HFF-Myc (cell line): ENCODE results near the gene GBP4.
"Not testable (repeated sequence)": the region's sequence is repeated elsewhere in the genome, so short reads cannot be mapped to it uniquely, and the experiment has no call there.

ENCODE experiments used
- DNase-seq: peaks from one replicate; pipeline ENCODE4 v3.0.0-alpha.2; 2011; ENCODE audit warnings: low read depth; ENCODE audit errors: extremely low read depth
- H3K4me3 ChIP-seq: replicated peaks from 2 replicates; pipeline ENCODE4 v1.5.1; 2011; ENCODE audit warnings: low read depth, mild to moderate bottlenecking, control low read depth, low read length
- CTCF ChIP-seq: IDR thresholded peaks from 2 replicates; pipeline ENCODE4 v1.5.1; 2012; ENCODE audit warnings: mild to moderate bottlenecking, low read depth, low read length, control low read depth; ENCODE audit errors: missing control alignments

GBP4 gene

DNA sequence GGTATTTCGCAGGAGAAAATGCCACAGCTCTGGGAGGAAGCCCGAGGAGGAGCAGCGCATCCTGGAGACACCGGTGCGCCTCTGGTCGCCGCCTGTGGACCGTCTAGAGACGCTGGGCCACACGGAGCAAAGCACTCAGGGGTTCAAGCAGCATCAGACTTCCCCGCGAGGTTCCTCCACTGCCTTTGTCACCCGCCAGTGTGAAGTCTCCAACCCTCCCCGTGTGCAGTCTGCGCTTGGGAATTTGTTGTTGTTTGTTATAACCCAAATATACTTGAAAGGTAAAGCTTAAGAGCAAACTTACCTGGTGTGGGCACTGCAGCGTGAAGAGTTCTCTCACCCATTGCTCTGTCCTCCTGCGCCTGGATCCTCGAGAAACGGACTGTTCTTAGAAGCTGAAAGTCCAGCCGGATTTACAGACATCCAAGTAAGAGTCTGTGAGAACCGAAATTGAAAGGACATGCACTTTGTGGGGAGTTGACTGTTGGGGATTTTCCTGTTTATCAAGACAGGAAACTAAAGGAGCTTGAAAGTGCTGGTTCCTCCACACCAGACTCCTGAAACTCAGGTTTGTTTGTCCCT is at the start of gene GBP4:
TSS of gene GBP4 (minus strand) at position 452 of the 582 bp plus-strand sequence. CDS start at position 344, 108 bp downstream.
- no peak for TF ChIP-seq CTCF
- H3K4me3 ChIP-seq = no peak within 1 kb of the TSS
- DNase-seq = no peak

GRCh38 chr1:89243046-89243445 is 44.3 kb upstream of the GBP4 start:
- TF ChIP-seq CTCF = no peak

DNA sequence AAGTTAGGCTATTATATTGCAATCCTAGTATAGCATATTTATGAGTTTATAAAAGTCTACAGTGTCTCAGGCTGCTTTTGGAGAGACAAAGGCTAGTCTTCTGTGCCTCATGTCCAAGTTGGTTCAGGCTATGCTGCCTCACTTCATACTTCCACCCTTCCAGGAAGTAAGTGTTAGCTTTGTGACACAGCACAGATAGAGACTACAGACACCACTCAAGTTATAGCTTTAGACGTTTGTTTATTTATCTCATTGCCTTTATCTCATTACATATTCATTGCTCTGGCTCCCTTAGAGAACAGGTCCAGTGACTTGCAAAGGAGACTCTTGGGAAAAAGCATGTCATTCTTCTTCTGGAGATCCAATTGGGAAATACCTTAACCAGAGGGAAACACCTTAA is 22.6 kb upstream of the GBP4 start:
- TF ChIP-seq CTCF = no peak
- H3K4me3 ChIP-seq = no peak overlapping the region
- no peak for DNase-seq

More at GRCh38 chr1:89243046-89243445, 44.3 kb upstream of the GBP4 start:
- no peak for DNase-seq
- no peak overlapping the region for H3K4me3 ChIP-seq

GRCh38 chr1:89219851-89220250 is 21.1 kb upstream of the GBP4 start:
- DNase-seq, H3K4me3 ChIP-seq: not testable (repeated sequence)

- DNase-seq, H3K4me3 ChIP-seq: not testable (repeated sequence)
These were observed 20.2 kb upstream of the GBP4 start for GRCh38 chr1:89218941-89219340.

- H3K4me3 ChIP-seq = no peak overlapping the region
- TF ChIP-seq CTCF = no peak
- no peak for DNase-seq
These were observed 14.6 kb upstream of the GBP4 start for GRCh38 chr1:89213347-89213746.

DNA sequence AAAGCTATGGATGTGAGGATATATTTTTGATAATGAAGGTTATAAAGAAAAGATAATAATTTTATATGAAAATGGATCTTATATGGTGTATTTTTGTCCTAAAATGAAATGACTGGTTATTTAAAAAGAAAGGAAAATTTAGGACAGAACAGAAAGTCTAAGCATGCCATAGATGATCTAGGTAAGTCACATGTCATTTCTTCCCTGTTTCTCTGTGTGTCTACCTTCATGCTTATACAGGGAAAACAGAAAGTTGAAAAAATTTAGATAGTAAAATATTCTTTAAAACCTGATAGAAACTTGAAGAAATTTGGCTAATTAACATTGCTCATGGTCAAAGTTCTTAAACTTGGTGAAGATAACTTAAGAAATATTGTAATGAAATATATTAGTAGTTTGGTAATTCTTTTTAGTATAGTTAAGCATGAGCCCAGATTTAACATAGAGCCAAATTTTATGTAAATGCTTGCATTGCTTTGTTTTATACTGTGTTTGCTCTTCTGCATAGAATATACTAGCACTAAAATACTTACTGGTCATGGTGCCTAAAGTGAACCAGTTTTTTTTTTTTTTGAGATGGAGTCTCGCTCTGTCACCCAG is 12.4 kb upstream of the GBP4 start:
- no peak overlapping the region for H3K4me3 ChIP-seq
- TF ChIP-seq CTCF = no peak
- no peak for DNase-seq

DNA sequence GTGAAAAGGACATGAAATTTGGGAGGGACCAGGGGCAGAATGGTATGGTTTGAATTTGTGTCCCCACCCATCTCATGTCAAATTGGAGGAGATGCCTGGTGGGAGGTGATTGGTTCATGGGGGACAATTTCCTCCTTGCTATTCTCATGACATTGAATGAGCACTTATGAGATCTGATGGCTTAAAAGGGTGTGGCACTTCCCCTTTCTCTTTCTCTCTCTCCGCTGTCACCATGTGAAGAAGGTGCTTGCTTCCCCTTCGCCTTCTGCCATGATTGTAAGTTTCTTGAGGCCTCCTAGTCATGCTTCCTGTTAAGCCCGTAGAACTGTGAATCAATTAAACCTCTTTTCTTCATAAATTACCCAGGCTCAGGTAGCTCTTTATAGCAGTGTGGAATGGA is 7.6 kb upstream of the GBP4 start:
- no peak overlapping the region for H3K4me3 ChIP-seq
- TF ChIP-seq CTCF = no peak
- DNase-seq = no peak
